H1 (cell line): ENCODE measurements around the gene ZNF429. TPM values are rescaled to one million over a fixed set of nuclear protein-coding genes. Genes with fewer than 3 reads are reported as not detected.

ENCODE experiments used
- BCL11A ChIP-seq, 2 experiments: IDR thresholded peaks; one replicate each; pipeline ENCODE4 v1.6.1; 2011; ENCODE audit warnings: low read depth in 2 of 2, low read length in 2 of 2, mild to moderate bottlenecking in 2 of 2
- CHD1 ChIP-seq: IDR thresholded peaks from 2 replicates; pipeline ENCODE4 v1.6.1; 2012; ENCODE audit warnings: low read depth, low read length, improper control_type of control experiment
- EP300 ChIP-seq, 2 experiments: IDR thresholded peaks; 1 replicate in 1 of 2; 2 replicates in 1 of 2; pipeline ENCODE4 v1.6.1; 2011 to 2012; ENCODE audit warnings: low read depth in 2 of 2, low read length in 2 of 2, mild to moderate bottlenecking in 2 of 2, borderline replicate concordance in 1 of 2, inconsistent platforms in 1 of 2, moderate library complexity in 1 of 2
- EZH2 ChIP-seq: fragments of 200-600 bp; sonication (generic); IDR thresholded peaks from 2 replicates; pipeline ENCODE4 v1.7.1; 2012; ENCODE audit warnings: low read depth, mild to moderate bottlenecking, moderate library complexity, low read length, inconsistent platforms; ENCODE audit not compliant: severe bottlenecking
- JUND ChIP-seq: IDR thresholded peaks from 2 replicates; pipeline ENCODE4 v1.6.1; 2011; ENCODE audit warnings: mild to moderate bottlenecking, improper control_type of control experiment, low read length
- NRF1 ChIP-seq: IDR thresholded peaks from 2 replicates; pipeline ENCODE4 v1.6.1; 2011; ENCODE audit warnings: mild to moderate bottlenecking, low read depth, low read length, improper control_type of control experiment
- SIRT6 ChIP-seq: IDR thresholded peaks from one replicate; pipeline ENCODE4 v1.7.1; 2012; ENCODE audit warnings: low read length, inconsistent platforms
- polyA plus RNA-seq, 7 experiments: library from polyadenylated mRNA; depleted of rRNA in 3 of 7; stranded (reverse) in 5 of 7; unstranded in 2 of 7; fragments of >200 nt in 5 of 7; fragments of 200-250 nt in 2 of 7; gene quantifications; 1 replicate in 5 of 7; 2 replicates in 1 of 7; 4 replicates in 1 of 7; pipeline versions ENCODE4 v1.2.1 to v1.2.3, GENCODE V29; 2011 to 2013; ENCODE audit warnings: missing spikeins in 2 of 7, mixed read lengths in 2 of 7
- total RNA-seq: library from RNA; stranded (reverse); fragmentation: NEBNext Ultra II Directional; extraction: Animal tissue kit (Norgen Biotek cat#: 25700); gene quantifications from 2 replicates; pipeline ENCODE4 v1.2.1, GENCODE V29; 2021
- TF ChIP-seq, protein P1 (sequence below): fragments of 300-600 bp; sonication (generic); IDR thresholded peaks from 2 replicates; pipeline ENCODE4 v1.7.1; 2012; ENCODE audit warnings: low read length, moderate library complexity, mild to moderate bottlenecking, inconsistent platforms; ENCODE audit not compliant: insufficient replicate concordance
- TF ChIP-seq, protein P2 (sequence below): IDR thresholded peaks from 2 replicates; pipeline ENCODE4 v1.6.1; 2012; ENCODE audit warnings: inconsistent platforms
- TF ChIP-seq, protein P3 (sequence below): IDR thresholded peaks from 2 replicates; pipeline ENCODE4 v1.6.1; 2012; ENCODE audit warnings: inconsistent platforms

Gene ZNF429
- total and polyA plus RNA-seq, 2 of the 8 experiments (the other 6 are each of a cell fraction or from before 2014, with no cell fraction given): 10.9 to 15.0 TPM

DNA sequence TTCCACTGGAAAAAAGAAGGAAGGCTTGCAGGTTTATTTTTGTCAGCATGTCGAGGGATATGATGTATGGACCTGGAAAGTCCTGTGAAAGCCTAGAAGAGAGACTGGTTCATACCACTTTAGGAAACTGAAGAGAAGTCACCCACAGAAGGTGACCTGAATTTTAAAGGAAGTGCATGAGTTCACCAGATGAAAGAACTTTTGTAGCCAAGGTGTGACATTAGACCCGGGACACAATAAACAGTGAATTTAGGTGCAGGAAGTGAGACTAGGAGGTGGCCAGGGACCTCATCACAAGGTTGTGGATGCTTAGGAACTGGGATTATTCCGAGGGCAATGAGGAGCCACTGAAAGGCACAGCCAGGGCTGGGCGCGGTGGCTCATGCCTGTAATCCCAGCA lies 79.1 kb downstream of the ZNF429 start (continued):
- TF ChIP-seq, protein P1, sequence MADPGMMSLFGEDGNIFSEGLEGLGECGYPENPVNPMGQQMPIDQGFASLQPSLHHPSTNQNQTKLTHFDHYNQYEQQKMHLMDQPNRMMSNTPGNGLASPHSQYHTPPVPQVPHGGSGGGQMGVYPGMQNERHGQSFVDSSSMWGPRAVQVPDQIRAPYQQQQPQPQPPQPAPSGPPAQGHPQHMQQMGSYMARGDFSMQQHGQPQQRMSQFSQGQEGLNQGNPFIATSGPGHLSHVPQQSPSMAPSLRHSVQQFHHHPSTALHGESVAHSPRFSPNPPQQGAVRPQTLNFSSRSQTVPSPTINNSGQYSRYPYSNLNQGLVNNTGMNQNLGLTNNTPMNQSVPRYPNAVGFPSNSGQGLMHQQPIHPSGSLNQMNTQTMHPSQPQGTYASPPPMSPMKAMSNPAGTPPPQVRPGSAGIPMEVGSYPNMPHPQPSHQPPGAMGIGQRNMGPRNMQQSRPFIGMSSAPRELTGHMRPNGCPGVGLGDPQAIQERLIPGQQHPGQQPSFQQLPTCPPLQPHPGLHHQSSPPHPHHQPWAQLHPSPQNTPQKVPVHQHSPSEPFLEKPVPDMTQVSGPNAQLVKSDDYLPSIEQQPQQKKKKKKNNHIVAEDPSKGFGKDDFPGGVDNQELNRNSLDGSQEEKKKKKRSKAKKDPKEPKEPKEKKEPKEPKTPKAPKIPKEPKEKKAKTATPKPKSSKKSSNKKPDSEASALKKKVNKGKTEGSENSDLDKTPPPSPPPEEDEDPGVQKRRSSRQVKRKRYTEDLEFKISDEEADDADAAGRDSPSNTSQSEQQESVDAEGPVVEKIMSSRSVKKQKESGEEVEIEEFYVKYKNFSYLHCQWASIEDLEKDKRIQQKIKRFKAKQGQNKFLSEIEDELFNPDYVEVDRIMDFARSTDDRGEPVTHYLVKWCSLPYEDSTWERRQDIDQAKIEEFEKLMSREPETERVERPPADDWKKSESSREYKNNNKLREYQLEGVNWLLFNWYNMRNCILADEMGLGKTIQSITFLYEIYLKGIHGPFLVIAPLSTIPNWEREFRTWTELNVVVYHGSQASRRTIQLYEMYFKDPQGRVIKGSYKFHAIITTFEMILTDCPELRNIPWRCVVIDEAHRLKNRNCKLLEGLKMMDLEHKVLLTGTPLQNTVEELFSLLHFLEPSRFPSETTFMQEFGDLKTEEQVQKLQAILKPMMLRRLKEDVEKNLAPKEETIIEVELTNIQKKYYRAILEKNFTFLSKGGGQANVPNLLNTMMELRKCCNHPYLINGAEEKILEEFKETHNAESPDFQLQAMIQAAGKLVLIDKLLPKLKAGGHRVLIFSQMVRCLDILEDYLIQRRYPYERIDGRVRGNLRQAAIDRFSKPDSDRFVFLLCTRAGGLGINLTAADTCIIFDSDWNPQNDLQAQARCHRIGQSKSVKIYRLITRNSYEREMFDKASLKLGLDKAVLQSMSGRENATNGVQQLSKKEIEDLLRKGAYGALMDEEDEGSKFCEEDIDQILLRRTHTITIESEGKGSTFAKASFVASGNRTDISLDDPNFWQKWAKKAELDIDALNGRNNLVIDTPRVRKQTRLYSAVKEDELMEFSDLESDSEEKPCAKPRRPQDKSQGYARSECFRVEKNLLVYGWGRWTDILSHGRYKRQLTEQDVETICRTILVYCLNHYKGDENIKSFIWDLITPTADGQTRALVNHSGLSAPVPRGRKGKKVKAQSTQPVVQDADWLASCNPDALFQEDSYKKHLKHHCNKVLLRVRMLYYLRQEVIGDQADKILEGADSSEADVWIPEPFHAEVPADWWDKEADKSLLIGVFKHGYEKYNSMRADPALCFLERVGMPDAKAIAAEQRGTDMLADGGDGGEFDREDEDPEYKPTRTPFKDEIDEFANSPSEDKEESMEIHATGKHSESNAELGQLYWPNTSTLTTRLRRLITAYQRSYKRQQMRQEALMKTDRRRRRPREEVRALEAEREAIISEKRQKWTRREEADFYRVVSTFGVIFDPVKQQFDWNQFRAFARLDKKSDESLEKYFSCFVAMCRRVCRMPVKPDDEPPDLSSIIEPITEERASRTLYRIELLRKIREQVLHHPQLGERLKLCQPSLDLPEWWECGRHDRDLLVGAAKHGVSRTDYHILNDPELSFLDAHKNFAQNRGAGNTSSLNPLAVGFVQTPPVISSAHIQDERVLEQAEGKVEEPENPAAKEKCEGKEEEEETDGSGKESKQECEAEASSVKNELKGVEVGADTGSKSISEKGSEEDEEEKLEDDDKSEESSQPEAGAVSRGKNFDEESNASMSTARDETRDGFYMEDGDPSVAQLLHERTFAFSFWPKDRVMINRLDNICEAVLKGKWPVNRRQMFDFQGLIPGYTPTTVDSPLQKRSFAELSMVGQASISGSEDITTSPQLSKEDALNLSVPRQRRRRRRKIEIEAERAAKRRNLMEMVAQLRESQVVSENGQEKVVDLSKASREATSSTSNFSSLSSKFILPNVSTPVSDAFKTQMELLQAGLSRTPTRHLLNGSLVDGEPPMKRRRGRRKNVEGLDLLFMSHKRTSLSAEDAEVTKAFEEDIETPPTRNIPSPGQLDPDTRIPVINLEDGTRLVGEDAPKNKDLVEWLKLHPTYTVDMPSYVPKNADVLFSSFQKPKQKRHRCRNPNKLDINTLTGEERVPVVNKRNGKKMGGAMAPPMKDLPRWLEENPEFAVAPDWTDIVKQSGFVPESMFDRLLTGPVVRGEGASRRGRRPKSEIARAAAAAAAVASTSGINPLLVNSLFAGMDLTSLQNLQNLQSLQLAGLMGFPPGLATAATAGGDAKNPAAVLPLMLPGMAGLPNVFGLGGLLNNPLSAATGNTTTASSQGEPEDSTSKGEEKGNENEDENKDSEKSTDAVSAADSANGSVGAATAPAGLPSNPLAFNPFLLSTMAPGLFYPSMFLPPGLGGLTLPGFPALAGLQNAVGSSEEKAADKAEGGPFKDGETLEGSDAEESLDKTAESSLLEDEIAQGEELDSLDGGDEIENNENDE: no peak
- TF ChIP-seq EP300 (IDR thresholded peaks at IDR 0.05; ENCODE audit: borderline replicate concordance in 1 of 2, low read depth in 2 of 2, low read length in 2 of 2) (no peak), CHD1 (no peak), SIRT6 (no peak), NRF1 (no peak), BCL11A (IDR thresholded peaks at IDR 0.05; ENCODE audit: low read depth in 2 of 2, low read length in 2 of 2) (no peak), EZH2 (no peak), JUND (no peak)
- TF ChIP-seq, protein P2, sequence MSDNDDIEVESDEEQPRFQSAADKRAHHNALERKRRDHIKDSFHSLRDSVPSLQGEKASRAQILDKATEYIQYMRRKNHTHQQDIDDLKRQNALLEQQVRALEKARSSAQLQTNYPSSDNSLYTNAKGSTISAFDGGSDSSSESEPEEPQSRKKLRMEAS: no peak
- TF ChIP-seq, protein P3, sequence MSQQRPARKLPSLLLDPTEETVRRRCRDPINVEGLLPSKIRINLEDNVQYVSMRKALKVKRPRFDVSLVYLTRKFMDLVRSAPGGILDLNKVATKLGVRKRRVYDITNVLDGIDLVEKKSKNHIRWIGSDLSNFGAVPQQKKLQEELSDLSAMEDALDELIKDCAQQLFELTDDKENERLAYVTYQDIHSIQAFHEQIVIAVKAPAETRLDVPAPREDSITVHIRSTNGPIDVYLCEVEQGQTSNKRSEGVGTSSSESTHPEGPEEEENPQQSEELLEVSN: no peak
